Uterus (tissue), 2 donors: Measurements from ENCODE around the gene EXOSC5.
"Not testable (repeated sequence)": the region's sequence is repeated elsewhere in the genome, so short reads cannot be mapped to it uniquely, and the experiment has no call there.

Experiments
- POLR2A ChIP-seq, 2 donors: fragments of 450-650 bp; IDR thresholded peaks; one replicate each; pipeline ENCODE4 v1.6.1; 2016; ENCODE audit warnings: antibody characterized with exemption in 2 of 2, mild to moderate bottlenecking in 1 of 2, moderate library complexity in 1 of 2
- TF ChIP-seq, protein P1 (sequence below), 4 experiments: fragments of 200-600 bp in 2 of 4; fragments of 450-650 bp in 2 of 4; sonication (generic) in 2 of 4; IDR thresholded peaks; one replicate each; pipeline ENCODE4 v1.5.1; 2016 to 2019; ENCODE audit warnings: antibody characterized with exemption in 4 of 4, mild to moderate bottlenecking in 2 of 4, moderate library complexity in 1 of 4

DNA sequence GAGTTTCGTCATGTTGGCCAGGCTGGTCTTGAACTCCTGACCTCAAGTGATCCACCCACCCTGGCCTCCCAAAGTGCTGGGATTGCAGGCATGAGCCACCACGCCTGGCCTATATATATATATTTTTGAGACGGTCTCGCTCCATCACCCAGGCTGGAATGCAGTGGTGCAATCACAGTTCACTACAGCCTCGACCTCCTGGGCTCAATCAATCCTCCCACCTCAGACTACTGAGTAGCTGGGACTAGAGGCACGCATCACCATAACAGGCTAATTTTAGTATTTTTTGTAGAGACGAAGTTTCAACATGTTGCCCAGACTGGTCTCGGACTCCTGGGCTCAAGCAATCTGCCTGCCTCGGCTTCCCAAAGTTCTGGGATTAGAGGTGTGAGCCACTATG lies 50.2 kb downstream of the EXOSC5 start:
- TF ChIP-seq, protein P1, sequence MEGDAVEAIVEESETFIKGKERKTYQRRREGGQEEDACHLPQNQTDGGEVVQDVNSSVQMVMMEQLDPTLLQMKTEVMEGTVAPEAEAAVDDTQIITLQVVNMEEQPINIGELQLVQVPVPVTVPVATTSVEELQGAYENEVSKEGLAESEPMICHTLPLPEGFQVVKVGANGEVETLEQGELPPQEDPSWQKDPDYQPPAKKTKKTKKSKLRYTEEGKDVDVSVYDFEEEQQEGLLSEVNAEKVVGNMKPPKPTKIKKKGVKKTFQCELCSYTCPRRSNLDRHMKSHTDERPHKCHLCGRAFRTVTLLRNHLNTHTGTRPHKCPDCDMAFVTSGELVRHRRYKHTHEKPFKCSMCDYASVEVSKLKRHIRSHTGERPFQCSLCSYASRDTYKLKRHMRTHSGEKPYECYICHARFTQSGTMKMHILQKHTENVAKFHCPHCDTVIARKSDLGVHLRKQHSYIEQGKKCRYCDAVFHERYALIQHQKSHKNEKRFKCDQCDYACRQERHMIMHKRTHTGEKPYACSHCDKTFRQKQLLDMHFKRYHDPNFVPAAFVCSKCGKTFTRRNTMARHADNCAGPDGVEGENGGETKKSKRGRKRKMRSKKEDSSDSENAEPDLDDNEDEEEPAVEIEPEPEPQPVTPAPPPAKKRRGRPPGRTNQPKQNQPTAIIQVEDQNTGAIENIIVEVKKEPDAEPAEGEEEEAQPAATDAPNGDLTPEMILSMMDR (IDR thresholded peaks at IDR 0.05): not testable (repeated sequence)
- not testable (repeated sequence) for TF ChIP-seq POLR2A (IDR thresholded peaks at IDR 0.05)
